DMS53 treated with DMSO at 0.1 percent for 48 hours (cell line): Measurements from ENCODE around the gene PIH1D1.

Source experiments
- DNase-seq: peaks from one replicate; lab custom pipeline; 2025; ENCODE audit not compliant: unreplicated experiment; lab: John Stamatoyannopoulos, UW

The PIH1D1 gene

GRCh38 chr19:49451430-49452181 is at the start of gene PIH1D1:
PIH1D1 (minus strand) TSS chr19:49451814; CDS start chr19:49451574, 240 bp downstream.
- peak; percentile 96 for DNase-seq

DNA sequence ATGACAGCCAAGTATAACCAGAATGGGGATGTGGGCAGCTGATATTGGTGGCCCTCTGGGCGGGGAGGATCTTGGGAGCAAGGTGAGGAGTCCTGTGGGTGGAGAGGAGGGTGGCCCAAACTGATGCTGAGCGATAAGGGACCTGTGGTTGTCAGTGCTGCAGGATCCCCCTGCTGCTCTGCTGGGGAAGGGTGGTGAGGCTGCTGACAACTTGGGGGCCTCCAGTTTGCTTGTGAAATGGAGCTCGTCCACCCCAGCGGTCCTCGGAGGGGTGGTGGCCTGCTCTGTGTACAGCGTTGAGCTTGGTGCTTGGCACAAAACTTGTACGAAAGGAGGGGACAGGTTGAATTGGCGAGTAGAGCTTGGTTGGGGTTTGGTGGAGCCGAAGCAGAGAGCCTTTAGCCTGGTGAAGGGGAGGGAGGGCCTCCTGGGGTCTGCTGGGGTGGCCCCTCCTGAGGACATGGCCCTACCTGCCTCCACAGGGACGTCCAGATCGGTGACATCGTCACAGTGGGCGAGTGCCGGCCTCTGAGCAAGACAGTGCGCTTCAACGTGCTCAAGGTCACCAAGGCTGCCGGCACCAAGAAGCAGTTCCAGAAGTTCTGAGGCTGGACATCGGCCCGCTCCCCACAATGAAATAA is 47.5 kb upstream of the PIH1D1 start:
- DNase-seq = no peak

DNA sequence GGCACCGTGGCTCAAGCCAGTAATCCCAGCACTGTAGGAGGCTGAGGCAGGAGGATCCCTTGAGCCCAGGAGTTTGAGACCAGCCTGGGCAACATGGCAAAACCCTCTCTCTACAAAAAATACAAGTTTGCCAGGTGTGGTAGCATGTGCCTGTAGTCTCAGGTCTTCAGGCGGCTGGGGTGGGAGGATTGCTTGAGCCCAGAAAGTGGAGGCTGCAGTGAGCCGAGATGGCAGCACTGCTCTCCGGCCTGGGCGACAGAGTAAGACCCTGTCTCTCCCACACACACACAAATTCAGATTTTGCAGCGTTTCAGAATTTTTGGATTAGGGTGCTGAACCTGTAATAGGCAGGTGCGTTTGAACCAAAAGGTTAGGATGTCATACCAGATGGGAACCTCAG is 46.9 kb upstream of the PIH1D1 start:
- no peak for DNase-seq

DNA sequence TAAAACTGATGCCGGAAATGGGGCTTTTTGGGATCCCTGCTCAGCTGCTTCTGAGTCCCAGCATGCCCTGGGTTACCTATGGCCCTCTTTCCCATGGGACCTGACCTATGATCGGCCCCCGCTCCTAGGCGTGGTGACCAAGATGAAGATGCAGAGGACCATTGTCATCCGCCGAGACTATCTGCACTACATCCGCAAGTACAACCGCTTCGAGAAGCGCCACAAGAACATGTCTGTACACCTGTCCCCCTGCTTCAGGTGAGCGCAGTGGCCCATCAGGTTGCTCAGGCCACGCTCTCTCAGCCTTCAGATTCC is 46.1 kb upstream of the PIH1D1 start:
- DNase-seq = no peak

DNA sequence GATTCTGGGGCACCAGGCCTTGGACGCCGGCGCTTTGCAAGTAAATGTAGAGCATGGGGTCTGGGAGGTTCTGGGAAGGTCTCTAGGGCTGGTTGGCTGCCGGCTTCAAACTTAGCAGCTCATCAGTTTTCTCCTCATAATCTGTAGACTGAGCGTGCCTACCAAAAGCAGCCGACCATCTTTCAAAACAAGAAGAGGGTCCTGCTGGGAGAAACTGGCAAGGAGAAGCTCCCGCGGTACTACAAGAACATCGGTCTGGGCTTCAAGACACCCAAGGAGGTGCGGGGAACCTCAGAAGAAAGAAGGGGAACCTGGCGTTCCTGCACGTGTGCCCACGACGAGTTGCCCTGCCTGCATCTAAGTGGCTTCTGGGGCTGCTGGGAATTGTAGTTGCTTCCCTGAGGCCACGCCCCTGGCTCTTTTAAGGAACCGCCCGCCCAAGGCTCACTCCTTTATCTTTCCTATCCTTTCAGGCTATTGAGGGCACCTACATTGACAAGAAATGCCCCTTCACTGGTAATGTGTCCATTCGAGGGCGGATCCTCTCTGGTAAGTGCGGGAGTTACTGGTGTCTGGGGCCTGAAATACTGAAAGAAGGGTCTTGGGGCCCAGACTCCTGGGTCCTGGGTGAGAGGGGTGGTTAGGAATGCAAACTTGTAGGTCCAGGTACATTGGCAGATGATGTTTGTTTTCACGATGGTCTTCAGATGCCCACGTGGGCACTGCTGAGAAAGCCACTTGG is 45.6 kb upstream of the PIH1D1 start:
- no peak for DNase-seq

GRCh38 chr19:49496574-49497008 is 45.0 kb upstream of the PIH1D1 start:
- no peak for DNase-seq

DNA sequence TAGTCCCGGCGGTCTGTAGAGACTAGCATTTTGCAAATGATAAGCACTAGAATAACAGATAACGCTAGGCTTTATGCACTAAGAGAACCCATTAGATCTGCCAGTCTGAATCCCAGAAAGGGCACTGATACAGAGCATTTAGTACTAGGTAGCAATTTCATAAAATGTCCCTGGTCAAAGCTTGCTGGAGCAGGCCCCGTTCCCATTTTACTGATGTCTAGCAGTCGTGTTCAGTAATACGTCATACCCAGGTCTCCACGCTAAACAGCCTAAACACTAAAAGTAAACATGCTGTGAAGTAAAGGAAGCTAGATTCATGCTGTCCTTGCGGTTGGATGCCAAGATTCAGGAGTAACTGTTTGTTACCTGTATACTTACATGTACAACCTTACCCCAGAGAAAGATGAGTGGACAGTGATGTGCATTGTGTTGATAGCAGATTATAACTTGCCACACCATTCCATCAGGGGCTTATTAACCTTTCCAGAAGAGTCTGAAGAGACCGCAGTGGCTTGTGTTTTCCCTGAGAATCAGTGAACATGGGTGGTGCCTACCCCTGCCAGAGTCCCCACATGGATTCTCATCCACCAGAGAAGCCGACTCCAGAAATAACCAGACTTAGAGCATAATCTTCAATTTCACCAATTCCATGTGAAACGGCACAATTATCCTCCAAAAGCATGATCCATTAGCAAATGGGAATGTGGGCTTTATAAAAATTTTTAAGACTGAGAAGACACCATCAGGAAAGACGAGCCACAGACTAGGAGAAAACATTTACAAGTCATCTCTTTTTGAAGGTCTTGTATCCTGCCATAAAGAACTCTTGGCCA is 41.2 kb upstream of the PIH1D1 start:
- peak; percentile 65 for DNase-seq

DNA sequence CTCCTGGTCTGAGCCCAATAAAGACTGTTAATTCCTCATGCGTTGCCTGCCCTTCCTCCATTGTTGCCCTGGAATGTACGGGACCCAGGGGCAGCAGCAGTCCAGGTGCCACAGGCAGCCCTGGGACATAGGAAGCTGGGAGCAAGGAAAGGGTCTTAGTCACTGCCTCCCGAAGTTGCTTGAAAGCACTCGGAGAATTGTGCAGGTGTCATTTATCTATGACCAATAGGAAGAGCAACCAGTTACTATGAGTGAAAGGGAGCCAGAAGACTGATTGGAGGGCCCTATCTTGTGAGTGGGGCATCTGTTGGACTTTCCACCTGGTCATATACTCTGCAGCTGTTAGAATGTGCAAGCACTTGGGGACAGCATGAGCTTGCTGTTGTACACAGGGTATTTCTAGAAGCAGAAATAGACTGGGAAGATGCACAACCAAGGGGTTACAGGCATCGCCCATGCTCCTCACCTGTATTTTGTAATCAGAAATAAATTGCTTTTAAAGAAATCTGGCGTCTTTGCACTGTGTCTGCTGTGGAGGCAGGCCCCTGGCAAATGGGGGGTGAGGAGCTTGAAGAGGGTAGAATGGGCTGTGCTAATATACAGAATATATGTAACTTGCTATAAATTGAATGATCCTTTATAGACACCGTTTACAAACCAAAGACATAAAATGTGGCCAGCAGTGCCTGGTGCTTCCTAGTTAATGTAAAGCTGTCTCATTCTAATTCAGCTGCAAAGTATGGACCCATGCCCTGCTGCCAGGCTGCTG is 40.4 kb upstream of the PIH1D1 start:
- no peak for DNase-seq

- DNase-seq = no peak
These were observed 39.6 kb upstream of the PIH1D1 start for GRCh38 chr19:49491030-49491803.

DNA sequence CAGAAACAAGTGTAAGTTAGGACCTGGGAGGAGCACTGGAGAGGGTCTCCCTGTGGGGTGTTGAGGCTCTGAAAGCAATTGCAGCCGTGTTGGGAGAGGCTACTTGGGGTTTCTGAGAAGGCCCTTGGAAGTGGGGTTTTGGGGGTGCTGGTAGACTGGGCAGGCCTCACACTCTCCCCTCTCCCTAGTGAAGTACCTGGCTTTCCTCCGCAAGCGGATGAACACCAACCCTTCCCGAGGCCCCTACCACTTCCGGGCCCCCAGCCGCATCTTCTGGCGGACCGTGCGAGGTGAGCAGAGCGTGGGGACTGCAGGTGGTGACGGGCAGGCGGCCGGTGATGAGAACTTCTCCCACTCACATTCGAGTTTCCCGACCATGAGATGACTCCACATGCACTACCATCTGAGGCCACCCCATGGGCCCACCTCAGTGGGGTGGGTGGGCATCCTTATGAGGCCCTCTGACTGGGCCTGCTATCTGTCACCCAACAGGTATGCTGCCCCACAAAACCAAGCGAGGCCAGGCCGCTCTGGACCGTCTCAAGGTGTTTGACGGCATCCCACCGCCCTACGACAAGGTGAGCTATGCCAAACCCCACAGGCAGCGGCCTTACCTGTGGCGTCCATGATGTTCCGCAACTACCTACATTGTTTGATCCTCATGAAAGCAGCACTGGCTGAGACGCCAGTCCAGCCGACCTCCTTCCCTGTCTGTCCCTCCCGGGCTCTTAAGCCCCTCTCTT is 38.8 kb upstream of the PIH1D1 start:
- no peak for DNase-seq

GRCh38 chr19:49489601-49490167 is 38.1 kb upstream of the PIH1D1 start:
- DNase-seq = no peak

DNA sequence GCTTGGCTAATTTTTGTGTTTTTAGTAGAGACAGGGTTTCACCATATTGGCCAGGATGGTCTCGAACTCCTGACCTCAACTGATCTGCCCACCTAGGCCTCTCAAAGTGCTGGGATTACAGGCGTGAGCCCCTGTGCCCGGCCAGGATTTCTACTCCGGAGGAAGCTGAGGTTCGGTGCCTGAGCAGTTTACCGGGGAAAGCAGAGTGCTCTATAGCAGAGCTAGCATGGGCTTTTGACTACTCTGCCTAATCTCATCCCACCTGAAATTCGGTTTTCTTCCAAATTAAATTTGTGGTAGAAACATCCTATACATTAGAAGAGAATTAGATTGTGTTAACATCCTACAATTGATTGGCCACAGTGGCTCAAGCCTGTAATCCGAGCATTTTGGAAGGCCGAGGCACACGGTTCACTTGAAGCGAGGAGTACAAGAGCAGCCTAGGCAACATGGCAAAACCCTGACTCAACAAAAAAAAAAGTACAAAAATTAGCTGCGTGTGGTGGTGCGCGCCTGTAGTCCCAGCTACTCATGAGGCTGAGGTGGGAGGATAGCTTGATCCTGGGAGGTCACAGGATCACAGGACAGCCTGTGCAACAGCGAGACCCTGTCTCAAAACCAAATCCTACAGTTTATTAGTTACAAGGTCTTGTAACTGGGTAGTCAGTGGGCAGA is 37.4 kb upstream of the PIH1D1 start:
- DNase-seq = no peak

DNA sequence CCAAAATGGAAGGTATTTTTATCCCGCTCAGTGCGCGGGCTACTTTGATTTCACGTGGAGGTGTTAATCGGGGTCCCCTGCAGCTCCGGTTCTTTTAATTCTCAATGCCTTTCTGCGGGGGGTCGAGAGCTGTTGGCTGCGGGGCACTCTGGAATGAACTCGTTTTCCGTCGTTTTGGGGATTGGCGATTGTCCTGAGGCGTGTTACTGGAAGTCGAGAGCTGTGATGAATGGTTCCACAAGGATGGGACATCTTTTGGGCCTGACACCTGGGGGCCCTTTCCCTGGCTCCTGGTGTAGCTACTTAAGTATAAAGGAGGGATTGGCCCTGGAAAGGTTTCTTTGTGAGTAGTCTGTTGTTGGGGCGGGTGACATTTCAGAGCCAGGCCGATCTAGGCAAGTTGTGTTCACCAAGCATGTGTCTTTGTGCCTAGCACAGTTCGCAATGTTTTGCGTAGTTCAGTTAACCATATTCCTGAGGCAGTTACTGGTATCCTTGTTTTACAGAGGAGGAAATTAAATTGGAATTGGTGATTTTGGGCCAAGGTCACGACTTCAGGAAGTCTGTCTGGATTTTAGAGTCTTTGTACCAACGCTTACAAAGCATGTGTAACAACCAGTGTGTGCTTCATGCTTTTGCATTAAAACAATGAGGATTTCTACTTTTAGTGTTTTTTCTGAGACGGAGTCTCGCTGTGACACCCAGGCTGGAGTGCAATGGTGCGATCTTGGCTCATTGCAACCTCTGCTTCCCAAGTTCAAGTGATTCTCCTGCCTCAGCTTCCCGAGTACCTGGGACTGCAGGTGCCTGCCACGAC is 36.6 kb upstream of the PIH1D1 start:
- no peak for DNase-seq

DNA sequence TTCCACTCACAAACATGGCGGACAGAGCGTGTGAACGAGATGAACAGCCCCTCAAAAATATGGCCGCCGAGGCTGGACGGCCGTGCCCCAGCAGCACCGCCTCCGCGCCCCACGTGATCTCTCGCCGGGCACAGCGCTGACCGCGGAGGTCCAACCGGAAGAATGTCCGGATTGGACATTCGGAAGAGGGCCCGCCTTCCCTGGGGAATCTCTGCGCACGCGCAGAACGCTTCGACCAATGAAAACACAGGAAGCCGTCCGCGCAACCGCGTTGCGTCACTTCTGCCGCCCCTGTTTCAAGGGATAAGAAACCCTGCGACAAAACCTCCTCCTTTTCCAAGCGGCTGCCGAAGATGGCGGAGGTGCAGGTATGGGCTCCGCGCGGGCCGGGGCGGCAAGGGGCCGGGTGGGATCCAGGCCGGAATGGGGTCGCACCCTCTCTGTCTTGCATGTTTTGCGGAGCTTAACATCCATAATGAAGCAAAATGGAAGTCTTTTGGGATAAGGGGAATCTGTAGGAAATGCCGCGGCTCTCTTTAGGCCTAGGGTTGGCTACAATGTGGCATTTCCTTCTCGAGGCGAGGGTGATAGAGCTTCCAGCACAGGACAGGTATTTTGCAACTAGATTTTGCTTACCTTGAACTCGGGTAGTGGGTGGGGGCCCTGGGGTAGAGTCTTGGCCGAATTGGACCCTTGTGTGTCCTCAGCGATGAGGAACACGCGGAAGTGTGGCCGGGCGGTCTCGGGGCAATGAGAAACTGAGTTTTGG is 35.8 kb upstream of the PIH1D1 start, which contains the start of gene RPL13A:
RPL13A (plus strand) TSS at position 332 of the 769 bp plus-strand sequence; CDS start at position 354, 22 bp downstream.
- peak; percentile 91 for DNase-seq

DNA sequence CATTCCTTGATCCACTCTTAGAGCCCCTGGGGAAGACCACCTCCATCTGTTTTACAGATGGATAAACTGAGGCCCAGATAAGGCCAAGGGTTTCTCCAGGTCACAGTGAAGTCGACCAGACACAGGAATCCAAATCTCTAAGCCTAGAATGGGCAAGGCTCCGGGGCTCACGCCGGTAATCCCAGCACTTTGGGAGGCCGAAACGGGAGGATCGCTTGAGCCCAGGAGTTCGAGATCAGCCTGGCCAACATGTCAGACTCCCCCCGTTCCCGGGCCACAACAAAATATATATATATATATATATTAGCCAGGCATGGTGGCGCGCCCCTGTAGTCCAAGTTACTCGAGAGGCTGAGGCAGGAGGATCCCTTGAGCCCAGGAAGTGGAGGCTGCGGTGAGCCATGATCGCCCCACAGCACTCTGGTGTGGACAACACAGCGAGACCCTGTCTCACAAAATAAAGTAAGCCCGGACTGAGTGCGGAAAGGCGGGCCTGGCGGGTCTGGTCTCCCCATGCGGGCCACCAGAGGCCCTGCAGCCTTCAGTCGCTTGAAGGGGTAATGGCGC is 35.2 kb upstream of the PIH1D1 start:
- DNase-seq = no peak

GRCh38 chr19:49486232-49486631 is 34.6 kb upstream of the PIH1D1 start:
- no peak for DNase-seq
